BE2C (cell line): ENCODE data around the gene TBX2.
"Not testable (repeated sequence)": the region's sequence is repeated elsewhere in the genome, so short reads cannot be mapped to it uniquely, and the experiment has no call there.

ENCODE experiments used
- DNase-seq: peaks from one replicate; pipeline ENCODE4 v3.0.0-alpha.2; 2020
- H3K27me3 ChIP-seq: fragments of 250-450 bp; sonication (Bioruptor Pico); 2 replicates; pipeline ENCODE4 v1.5.1; 2020; ENCODE audit warnings: mild to moderate bottlenecking
- H3K36me3 ChIP-seq: fragments of 250-450 bp; sonication (Bioruptor Pico); 2 replicates; pipeline ENCODE4 v1.5.1; 2020; ENCODE audit warnings: mild to moderate bottlenecking
- H3K4me1 ChIP-seq: fragments of 250-450 bp; sonication (Bioruptor Pico); 2 replicates; pipeline ENCODE4 v1.5.1; 2020
- H3K4me3 ChIP-seq: 2 replicates; pipeline ENCODE4 v1.5.1; 2011; ENCODE audit warnings: low read depth, low read length
- H3K9me3 ChIP-seq: fragments of 250-450 bp; sonication (Bioruptor Pico); 2 replicates; pipeline ENCODE4 v1.5.1; 2020
- TF ChIP-seq, protein P1 (sequence below): IDR thresholded peaks from 2 replicates; pipeline ENCODE4 v1.5.1; 2012; ENCODE audit warnings: mild to moderate bottlenecking, low read depth, low read length

TBX2 gene

DNA sequence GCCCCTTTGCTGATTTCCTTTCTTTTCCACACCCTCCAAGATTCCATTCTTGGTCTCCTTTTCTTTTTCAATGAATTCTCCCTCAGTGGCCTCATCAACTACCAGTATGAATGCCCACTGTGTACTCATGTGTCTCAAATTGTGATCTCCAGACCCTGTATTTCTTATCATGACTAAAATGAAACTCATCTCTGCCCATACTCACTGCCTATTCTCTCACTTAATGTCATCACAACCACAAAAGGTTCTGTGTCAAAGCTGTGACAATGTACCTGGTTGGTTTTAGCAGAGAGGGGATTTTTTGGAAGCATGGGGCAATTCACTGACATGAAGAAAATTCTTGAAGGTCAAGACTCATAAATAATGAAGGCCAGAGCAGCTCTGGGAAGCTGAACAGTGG lies 41.1 kb downstream of the TBX2 start:
- Histone ChIP-seq H3K9me3 (no peaks in the 10 kb centered on the region; the same call in 1 of the 2 replicates), H3K4me3 (no peak overlapping the region), H3K36me3 (no peaks in the 10 kb centered on the region), H3K27me3 (no peaks in the 10 kb centered on the region; the same call in 1 of the 2 replicates), H3K4me1 (no peaks in the 10 kb centered on the region)
- TF ChIP-seq, protein P1, sequence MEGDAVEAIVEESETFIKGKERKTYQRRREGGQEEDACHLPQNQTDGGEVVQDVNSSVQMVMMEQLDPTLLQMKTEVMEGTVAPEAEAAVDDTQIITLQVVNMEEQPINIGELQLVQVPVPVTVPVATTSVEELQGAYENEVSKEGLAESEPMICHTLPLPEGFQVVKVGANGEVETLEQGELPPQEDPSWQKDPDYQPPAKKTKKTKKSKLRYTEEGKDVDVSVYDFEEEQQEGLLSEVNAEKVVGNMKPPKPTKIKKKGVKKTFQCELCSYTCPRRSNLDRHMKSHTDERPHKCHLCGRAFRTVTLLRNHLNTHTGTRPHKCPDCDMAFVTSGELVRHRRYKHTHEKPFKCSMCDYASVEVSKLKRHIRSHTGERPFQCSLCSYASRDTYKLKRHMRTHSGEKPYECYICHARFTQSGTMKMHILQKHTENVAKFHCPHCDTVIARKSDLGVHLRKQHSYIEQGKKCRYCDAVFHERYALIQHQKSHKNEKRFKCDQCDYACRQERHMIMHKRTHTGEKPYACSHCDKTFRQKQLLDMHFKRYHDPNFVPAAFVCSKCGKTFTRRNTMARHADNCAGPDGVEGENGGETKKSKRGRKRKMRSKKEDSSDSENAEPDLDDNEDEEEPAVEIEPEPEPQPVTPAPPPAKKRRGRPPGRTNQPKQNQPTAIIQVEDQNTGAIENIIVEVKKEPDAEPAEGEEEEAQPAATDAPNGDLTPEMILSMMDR: no peak
- DNase-seq: no peak

DNA sequence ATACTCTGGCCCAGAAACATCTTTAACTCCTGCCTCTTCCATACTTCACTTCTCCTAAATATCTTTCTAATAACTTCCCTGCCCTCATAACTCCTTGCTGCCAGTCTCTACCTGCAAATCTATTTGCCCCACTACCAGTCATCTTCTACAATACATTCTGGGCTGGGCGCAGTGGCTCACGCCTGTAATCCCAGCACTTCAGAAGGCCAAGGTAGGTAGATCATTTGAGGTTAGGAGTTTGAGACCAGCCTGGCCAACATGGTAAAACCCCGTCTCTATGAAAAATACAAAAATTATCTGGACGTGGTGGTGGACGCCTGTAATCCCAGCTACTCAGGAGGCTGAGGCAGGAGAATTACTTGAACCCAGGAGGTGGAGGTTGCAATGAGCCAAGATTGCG lies 41.9 kb downstream of the TBX2 start:
- not testable (repeated sequence) for H3K36me3 ChIP-seq, H3K9me3 ChIP-seq, DNase-seq, H3K27me3 ChIP-seq, H3K4me3 ChIP-seq, H3K4me1 ChIP-seq

DNA sequence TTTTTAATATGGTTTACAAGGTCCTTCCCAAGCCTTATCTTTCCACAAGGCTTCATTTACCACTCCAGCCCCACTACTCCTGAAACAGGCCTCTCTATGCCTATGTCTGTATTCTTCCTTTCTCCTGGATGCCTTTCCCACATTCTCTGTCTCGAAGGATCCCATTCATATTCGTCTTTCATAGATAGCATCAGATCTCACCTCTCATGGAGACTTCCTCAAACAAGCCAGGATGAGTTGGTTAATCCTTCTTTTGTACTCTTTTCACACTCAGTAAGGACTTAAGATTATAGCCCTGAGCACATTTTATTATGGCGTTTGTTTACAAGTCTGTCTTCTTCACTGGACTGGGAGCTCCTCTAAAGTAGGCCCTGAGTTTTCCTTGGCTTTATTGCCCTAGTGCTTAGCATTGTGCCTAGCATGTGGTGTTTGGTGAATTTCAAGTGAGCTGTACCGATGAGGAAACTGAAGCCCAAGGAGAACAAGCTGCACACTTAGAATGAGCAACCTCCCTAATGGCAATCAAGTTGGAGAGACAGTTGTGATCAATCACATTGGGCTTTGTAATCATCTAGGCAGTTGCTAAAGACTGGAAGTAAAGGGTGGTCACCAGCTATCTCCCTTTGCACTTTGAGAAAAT lies 42.6 kb downstream of the TBX2 start:
- TF ChIP-seq, protein P1: no peak
- Histone ChIP-seq H3K27me3 (no peaks in the 10 kb centered on the region), H3K9me3 (no peaks in the 10 kb centered on the region; the same call in 1 of the 2 replicates), H3K4me1 (no peaks in the 10 kb centered on the region), H3K36me3 (no peaks in the 10 kb centered on the region), H3K4me3 (no peak overlapping the region)
- no peak for DNase-seq

DNA sequence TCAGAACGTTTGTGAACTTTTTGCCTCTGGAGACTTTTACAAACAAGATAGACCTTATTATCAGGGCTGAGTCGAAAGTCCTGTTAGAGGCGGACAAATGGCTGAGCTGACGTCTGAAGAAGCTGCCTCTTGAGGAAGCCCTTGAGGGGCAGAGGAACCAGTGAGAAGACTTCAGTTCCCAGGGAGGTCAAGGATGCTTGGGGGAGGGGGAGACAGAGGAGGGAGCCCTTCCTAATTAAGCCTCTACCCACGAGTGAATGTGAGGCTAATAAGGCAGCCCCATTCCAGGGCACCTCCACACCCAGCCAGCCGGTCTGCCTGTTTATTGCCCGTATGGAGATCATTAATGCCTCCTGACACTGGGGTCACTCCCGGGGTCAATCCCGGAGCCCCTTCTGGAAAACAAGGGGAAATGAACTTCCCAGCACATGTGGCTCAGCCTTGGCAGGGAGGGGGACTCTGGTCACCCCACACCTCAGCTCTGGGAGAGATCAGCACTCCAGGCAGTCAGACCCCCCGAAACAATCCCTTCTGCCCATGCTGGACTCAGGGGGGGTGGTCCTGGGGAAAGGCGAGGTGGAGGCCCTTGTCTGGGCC lies 43.3 kb downstream of the TBX2 start:
- TF ChIP-seq, protein P1: no peak
- Histone ChIP-seq H3K9me3 (no peaks in the 10 kb centered on the region; the same call in 1 of the 2 replicates), H3K4me3 (no peak overlapping the region), H3K4me1 (no peaks in the 10 kb centered on the region), H3K36me3 (no peaks in the 10 kb centered on the region), H3K27me3 (no peaks in the 10 kb centered on the region)
- no peak for DNase-seq

DNA sequence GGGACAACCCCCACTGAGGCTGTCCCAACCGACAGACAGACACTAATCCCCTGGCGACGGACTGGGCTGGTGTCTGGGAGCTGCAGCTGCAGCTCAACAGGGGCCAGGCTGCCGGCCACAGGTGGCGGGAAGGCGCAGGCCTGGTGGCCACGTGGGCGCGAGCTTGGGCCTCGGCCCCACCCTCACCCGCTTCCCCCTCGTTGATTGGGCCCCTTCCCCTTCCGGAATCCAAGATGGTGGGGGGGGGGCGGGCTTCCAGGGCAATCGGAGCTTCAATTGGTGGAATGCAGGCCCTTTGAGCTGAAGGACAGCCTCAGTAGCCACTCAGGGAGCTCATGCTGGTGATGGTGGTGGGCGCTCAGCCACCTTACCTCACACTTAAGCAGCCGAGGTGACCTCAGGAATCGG lies 43.8 kb downstream of the TBX2 start:
- Histone ChIP-seq H3K9me3 (no peaks in the 10 kb centered on the region; the same call in 1 of the 2 replicates), H3K4me1 (no peaks in the 10 kb centered on the region), H3K27me3 (no peaks in the 10 kb centered on the region), H3K4me3 (no peak overlapping the region), H3K36me3 (no peaks in the 10 kb centered on the region)
- no peak for DNase-seq
- TF ChIP-seq, protein P1: no peak

DNA sequence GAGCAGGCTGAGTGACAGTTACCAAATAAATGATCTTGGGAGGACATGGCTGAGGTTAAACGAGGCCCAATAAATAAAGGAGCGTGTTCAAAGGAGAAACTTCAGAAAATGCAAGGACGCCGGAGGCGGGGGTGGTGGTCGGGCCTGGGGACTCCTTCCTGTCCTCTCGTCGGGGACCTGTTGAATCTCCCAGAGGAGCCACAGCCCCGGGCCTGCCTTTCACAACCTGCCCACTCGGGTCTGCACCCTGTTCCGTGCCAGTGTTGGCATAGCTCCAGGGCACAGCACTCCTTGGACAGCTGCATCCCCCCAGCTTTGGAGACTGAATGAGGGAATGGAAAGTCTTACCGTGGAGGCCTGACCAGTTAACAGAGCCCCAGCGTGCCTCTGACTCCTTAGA lies 44.4 kb downstream of the TBX2 start:
- Histone ChIP-seq H3K4me3 (no peak overlapping the region), H3K9me3 (no peaks in the 10 kb centered on the region; the same call in 1 of the 2 replicates), H3K36me3 (no peaks in the 10 kb centered on the region), H3K27me3 (no peaks in the 10 kb centered on the region), H3K4me1 (no peaks in the 10 kb centered on the region)
- DNase-seq: no peak
- TF ChIP-seq, protein P1: no peak
